Body of pancreas (tissue), 4 donors: Measurements from ENCODE around the gene TOM1L2.

Source experiments
- POLR2A ChIP-seq, 3 donors: fragments of 450-650 bp; IDR thresholded peaks; one replicate each; pipeline ENCODE4 v1.6.1; 2016; ENCODE audit warnings: antibody characterized with exemption in 3 of 3, mild to moderate bottlenecking in 2 of 3
- TF ChIP-seq, protein P1 (sequence below), 7 experiments: fragments of 450-650 bp in 4 of 7; fragments of 200-600 bp in 3 of 7; sonication (generic) in 3 of 7; IDR thresholded peaks; one replicate each; pipeline ENCODE4 v1.5.1; 2016 to 2019; ENCODE audit warnings: antibody characterized with exemption in 7 of 7

DNA sequence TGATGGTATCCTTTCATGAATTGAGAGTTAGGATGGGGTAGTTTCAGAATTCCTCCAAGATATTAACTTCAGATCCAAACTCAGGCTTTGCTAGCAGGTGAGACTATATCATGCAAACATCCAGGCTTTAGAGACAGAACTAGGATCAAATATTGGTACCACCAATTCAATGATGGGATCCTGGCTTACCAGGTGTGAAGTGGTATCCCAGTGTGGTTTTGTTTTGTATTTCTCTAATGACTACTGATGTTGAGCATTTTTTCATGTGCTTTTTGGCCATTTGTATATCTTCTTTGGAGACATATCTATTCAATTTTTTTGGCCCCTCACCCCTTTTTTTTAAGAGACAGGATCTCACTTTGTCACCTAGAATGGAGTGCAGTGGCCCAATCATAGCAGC lies 57.0 kb downstream of the TOM1L2 start:
- no peak for TF ChIP-seq POLR2A (IDR thresholded peaks at IDR 0.05)
- TF ChIP-seq, protein P1, sequence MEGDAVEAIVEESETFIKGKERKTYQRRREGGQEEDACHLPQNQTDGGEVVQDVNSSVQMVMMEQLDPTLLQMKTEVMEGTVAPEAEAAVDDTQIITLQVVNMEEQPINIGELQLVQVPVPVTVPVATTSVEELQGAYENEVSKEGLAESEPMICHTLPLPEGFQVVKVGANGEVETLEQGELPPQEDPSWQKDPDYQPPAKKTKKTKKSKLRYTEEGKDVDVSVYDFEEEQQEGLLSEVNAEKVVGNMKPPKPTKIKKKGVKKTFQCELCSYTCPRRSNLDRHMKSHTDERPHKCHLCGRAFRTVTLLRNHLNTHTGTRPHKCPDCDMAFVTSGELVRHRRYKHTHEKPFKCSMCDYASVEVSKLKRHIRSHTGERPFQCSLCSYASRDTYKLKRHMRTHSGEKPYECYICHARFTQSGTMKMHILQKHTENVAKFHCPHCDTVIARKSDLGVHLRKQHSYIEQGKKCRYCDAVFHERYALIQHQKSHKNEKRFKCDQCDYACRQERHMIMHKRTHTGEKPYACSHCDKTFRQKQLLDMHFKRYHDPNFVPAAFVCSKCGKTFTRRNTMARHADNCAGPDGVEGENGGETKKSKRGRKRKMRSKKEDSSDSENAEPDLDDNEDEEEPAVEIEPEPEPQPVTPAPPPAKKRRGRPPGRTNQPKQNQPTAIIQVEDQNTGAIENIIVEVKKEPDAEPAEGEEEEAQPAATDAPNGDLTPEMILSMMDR (IDR thresholded peaks at IDR 0.05) = no peak
